NCI-H2107 treated with DMSO at 0.1 percent for 48 hours (cell line): ENCODE measurements around the gene PDIK1L.
A peak's percentile ranks its signal among the peaks of the same experiment; 100 is the strongest.

Source experiments
- DNase-seq: peaks from one replicate; lab custom pipeline; 2025; ENCODE audit not compliant: unreplicated experiment; lab: John Stamatoyannopoulos, UW

PDIK1L gene

GRCh38 chr1:26169198-26169554, 57.6 kb downstream of the PDIK1L start:
- DNase-seq = no peak

- peak; percentile 62 for DNase-seq
These were observed 58.2 kb downstream of the PDIK1L start, which contains the start of gene ZNF593 for GRCh38 chr1:26169669-26170471. Gene ZNF593, plus strand, starts transcription at chr1:26169908. Its CDS starts 76 bp downstream, at chr1:26169984.

DNA sequence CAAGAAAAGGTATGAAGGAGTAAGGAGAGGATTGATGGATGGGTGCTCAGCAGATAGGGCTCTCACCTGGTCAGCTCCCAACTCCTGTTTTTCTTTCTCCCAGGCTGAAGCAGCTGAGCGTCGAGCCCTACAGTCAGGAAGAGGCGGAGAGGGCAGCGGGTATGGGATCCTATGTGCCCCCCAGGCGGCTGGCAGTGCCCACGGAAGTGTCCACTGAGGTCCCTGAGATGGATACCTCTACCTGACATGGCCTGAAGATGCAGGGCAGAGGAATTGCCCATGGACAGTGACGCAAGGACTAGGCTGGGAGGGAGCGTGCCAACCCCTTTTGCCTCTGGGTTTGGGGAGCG, 58.8 kb downstream of the PDIK1L start:
- DNase-seq = no peak

DNA sequence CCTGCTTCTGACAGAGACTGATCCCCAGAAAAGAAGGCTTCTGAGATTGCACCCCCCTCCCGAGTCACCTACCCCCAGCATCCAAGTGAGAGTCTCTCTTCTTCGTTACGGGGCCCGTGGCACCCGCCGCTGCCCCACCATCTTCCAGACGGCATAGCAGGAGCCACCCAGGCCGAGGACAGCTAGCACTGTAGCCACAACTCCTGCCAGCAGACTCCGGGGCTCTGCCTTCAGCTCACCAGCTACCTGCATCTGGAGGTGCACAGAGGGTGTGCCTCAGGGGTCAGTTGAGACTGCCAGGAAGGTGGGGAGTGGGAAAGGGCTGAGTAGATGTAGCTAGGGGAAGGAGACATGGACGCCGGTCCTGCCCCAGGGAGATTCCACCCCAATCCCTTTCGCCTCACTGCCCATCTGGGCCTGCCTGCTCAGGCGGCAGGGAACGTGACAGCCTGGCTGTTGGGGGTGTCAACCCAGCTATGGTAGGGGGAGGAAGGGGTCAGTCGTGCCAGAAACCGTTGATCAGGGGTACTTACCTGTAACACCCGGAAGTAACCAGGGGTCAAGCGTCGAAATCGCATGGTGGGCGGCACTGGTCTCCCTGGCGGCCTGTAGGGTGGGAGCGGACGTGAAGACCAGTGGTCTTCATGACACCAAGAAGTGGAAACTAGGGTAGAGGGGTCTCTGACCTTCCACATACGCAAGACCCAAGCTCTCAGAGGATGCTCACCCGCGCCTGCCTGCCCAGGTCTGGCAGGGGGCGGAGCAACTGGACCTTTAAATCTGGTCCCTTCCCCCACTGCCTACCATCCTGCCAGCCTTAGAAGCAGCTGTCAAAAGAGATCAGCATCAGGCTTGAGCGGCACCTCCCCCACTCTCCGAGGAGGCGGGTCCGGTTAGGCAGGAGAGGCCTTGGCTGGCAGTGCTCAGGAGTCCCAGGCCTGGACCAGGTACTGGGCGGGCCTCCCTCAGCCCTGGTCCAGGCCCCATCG, 59.8 kb downstream of the PDIK1L start, which contains the start of gene ZNF593OS:
ZNF593OS (minus strand) TSS at position 749 of the 989 bp plus-strand sequence; CDS start at position 578, 171 bp downstream.
- DNase-seq = no peak
